Measurements from ENCODE around the gene NECTIN3. TPM values are rescaled to one million over a fixed set of nuclear protein-coding genes. Genes with fewer than 3 reads are reported as not detected.

The NECTIN3 gene
- polyA plus RNA-seq, 2 of the 4 experiments (the other 2 are of a cell fraction): 29.8 to 38.4 TPM

DNA sequence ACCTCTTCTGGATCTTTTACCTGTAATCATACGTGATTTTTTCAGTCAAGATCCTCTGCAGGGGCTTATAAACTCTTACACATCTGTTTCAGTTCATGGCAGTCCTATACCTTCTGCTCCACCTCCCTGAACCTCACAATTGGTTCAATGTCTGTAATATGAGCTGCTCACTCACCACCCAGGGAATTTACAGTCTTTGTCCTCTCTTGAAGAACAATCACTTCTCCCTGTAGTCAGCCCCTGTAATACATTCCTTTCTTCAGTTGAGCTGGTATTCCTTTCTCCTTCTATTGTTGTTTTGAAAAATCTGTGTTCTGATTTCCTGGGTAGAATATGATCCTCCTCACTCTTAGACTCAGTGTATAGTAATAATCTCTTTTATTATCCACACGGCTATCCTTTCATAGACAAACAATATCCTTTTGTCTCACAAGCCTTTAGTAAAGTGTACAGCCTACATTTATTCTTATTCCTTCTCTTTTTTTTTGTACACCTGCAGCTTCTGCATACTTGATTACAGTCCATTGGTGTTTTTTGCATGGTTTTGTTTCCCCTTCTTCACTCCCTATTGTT lies 101.8 kb downstream of the NECTIN3 start:
- no peak for DNase-seq (ENCODE audit: low read depth in 1 of 2, low spot score in 1 of 2)
- no peak for ATAC-seq
- FAIRE-seq: no peak
- TF ChIP-seq ATOH8 (CRISPR knock-in tag; IDR thresholded peaks at IDR 0.05; ENCODE audit: low read depth): no peak
- TF ChIP-seq FOXS1 (CRISPR knock-in tag; IDR thresholded peaks at IDR 0.05): no peak
- no peak for TF ChIP-seq RFX5 (IDR thresholded peaks at IDR 0.05)
- no peak for TF ChIP-seq HOXA7 (CRISPR knock-in tag; IDR thresholded peaks at IDR 0.05)
- TF ChIP-seq FOSB (CRISPR knock-in tag; IDR thresholded peaks at IDR 0.05): no peak
- no peak for TF ChIP-seq SREBF2 (IDR thresholded peaks at IDR 0.05)
- TF ChIP-seq PBX3 (IDR thresholded peaks at IDR 0.05): no peak
- TF ChIP-seq RNF2 (IDR thresholded peaks at IDR 0.05; ENCODE audit: borderline replicate concordance, low read depth): no peak
- no peak for TF ChIP-seq JUN (IDR thresholded peaks at IDR 0.05)
- no peak for TF ChIP-seq ZSCAN20 (CRISPR knock-in tag; IDR thresholded peaks at IDR 0.05)
- TF ChIP-seq MAFK (IDR thresholded peaks at IDR 0.05; ENCODE audit: partially characterized antibody): no peak
- no peak for TF ChIP-seq TP53 (CRISPR knock-in tag; IDR thresholded peaks at IDR 0.05)
- Histone ChIP-seq H3K4me3 (no peak overlapping the region), H3K9me3 (peaks cover 8% of the 10 kb centered on the region; the same call in 1 of the 3 replicates), H3K4me2 (no peak overlapping the region), H3K4me1 (no peaks in the 10 kb centered on the region), H3K27ac (no peak overlapping the region)
- ChIA-PET CTCF (interaction anchor here (1.1 kb wide), 1 partner anchor 11 kb away, joined by 3 read pairs; no protein-coding TSS in a partner anchor), POLR2A (no interaction called here)
- 92% methylated on average over 2 of the region's 2 CpGs for WGBS (ENCODE audit: missing lambda C conversion rate)

- CTCF ChIA-PET: no interaction called here
- FAIRE-seq (peak; percentile 70), ATAC-seq (no peak), DNase-seq (ENCODE audit: low read depth in 1 of 2, low spot score in 1 of 2) (no peak)
- peaks cover 8% of the 10 kb centered on the region; the same call in 1 of the 3 replicates for H3K9me3 ChIP-seq
- H3K4me1 ChIP-seq: no peaks in the 10 kb centered on the region
- no peak overlapping the region for H3K27ac ChIP-seq
- H3K4me3 ChIP-seq: no peak overlapping the region
- 96% methylated on average over 1 of the region's 1 CpG for WGBS (ENCODE audit: missing lambda C conversion rate)
- POLR2A ChIA-PET: no interaction called here
- H3K4me2 ChIP-seq: no peak overlapping the region
- TF ChIP-seq RARB (CRISPR knock-in tag; IDR thresholded peaks at IDR 0.05) (no peak), MAFK (IDR thresholded peaks at IDR 0.05; ENCODE audit: partially characterized antibody) (no peak), ZSCAN20 (CRISPR knock-in tag; IDR thresholded peaks at IDR 0.05) (no peak), CBX8 (IDR thresholded peaks at IDR 0.05) (no peak), MAZ (IDR thresholded peaks at IDR 0.05; ENCODE audit: borderline replicate concordance, low read depth, low read length) (no peak), TFCP2L1 (CRISPR knock-in tag; IDR thresholded peaks at IDR 0.05) (no peak), ELK1 (IDR thresholded peaks at IDR 0.05; ENCODE audit: low read depth, low read length) (no peak)
These were observed 102.3 kb downstream of the NECTIN3 start for GRCh38 chr3:111173906-111174305.

DNA sequence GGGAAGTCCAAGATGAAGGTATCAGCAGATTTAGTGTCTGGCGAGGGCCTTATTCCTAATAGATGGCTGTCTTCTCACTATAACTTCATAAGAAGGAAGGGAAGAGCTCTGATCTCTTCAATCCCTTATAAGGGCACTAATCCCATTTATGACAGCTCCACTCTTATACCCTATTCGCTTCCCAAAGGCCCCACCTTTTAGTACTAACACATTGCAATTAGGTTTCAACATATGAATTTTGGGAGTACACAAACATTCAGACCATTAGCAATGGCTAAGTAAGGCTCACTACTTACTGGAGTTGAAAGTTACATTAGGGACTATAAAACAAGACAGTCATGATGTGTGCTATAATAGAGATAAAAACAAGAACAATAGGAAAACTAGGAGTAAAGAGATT lies 118.9 kb downstream of the NECTIN3 start:
- ATAC-seq (no peak), FAIRE-seq (no peak), DNase-seq (ENCODE audit: low read depth in 1 of 2, low spot score in 1 of 2) (no peak)
- no peak overlapping the region for H3K4me3 ChIP-seq
- 96% methylated on average over 2 of the region's 2 CpGs for WGBS (ENCODE audit: missing lambda C conversion rate)
- no peaks in the 10 kb centered on the region for H3K4me1 ChIP-seq
- POLR2A ChIA-PET: no interaction called here
- H3K4me2 ChIP-seq: no peak overlapping the region
- CTCF ChIA-PET: no interaction called here
- H3K9me3 ChIP-seq: no peaks in the 10 kb centered on the region
- no peak overlapping the region for H3K27ac ChIP-seq
- no peak for TF ChIP-seq RFX5 (IDR thresholded peaks at IDR 0.05)
- no peak for TF ChIP-seq EHMT2 (IDR thresholded peaks at IDR 0.05; ENCODE audit: low read depth)
- no peak for TF ChIP-seq FOSL2 (IDR thresholded peaks at IDR 0.05)
- no peak for TF ChIP-seq FOSL2 (CRISPR knock-in tag; IDR thresholded peaks at IDR 0.05)
- TF ChIP-seq JUNB (IDR thresholded peaks at IDR 0.05): no peak
- TF ChIP-seq RCOR1 (IDR thresholded peaks at IDR 0.05; ENCODE audit: low read depth, low read length): no peak
- no peak for TF ChIP-seq KDM1A (IDR thresholded peaks at IDR 0.05; ENCODE audit: low read depth)
- TF ChIP-seq USF2 (IDR thresholded peaks at IDR 0.05): no peak
- no peak for TF ChIP-seq CEBPB (IDR thresholded peaks at IDR 0.05)
- TF ChIP-seq POLR2AphosphoS2 (conservative IDR thresholded peaks at IDR 0.05; ENCODE audit: low read length): no peak
- no peak for TF ChIP-seq GATA3 (IDR thresholded peaks at IDR 0.05; ENCODE audit: borderline replicate concordance)
- no peak for TF ChIP-seq NFE2L2 (conservative IDR thresholded peaks at IDR 0.05; ENCODE audit: low read length)
